Measurements from ENCODE around the gene GTF2A2.
"Not testable (repeated sequence)": the region's sequence is repeated elsewhere in the genome, so short reads cannot be mapped to it uniquely, and the experiment has no call there.

GTF2A2 gene

DNA sequence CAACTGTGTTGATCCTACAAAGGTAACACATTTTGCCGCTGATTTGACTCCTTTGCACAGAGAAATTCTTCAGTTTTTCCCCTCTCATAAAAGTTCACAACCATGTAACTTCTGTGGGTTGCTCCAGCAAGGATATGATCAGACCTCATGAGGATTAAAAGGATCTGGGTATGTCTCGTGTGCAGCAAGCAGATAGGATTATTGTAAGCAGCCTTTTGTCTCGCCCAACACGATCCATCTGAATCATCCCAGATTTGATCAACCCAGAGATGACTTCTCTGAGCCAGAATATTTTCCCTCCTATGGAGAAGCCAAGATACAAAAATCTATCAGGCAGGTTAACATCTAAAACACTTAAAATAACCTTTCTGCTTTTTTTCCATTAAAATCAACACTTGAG is 44.6 kb upstream of the GTF2A2 start:
- no peak overlapping the region for H3K4me3 ChIP-seq (replicated peaks; ENCODE audit: insufficient read depth, low read length)
- DNase-seq (ENCODE audit: low read depth in 1 of 2, low spot score in 1 of 2), result no peak
- TF ChIP-seq POLR2AphosphoS5 (IDR thresholded peaks at IDR 0.05; ENCODE audit: low read depth) (no peak), SPI1 (IDR thresholded peaks at IDR 0.05; ENCODE audit: borderline replicate concordance, low read depth) (no peak), GABPA (IDR thresholded peaks at IDR 0.05; ENCODE audit: low read depth) (no peak)
- TF ChIP-seq, protein P1, sequence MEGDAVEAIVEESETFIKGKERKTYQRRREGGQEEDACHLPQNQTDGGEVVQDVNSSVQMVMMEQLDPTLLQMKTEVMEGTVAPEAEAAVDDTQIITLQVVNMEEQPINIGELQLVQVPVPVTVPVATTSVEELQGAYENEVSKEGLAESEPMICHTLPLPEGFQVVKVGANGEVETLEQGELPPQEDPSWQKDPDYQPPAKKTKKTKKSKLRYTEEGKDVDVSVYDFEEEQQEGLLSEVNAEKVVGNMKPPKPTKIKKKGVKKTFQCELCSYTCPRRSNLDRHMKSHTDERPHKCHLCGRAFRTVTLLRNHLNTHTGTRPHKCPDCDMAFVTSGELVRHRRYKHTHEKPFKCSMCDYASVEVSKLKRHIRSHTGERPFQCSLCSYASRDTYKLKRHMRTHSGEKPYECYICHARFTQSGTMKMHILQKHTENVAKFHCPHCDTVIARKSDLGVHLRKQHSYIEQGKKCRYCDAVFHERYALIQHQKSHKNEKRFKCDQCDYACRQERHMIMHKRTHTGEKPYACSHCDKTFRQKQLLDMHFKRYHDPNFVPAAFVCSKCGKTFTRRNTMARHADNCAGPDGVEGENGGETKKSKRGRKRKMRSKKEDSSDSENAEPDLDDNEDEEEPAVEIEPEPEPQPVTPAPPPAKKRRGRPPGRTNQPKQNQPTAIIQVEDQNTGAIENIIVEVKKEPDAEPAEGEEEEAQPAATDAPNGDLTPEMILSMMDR (IDR thresholded peaks at IDR 0.05; ENCODE audit: insufficient read depth, low read length), result no peak
- TF ChIP-seq, protein P2, sequence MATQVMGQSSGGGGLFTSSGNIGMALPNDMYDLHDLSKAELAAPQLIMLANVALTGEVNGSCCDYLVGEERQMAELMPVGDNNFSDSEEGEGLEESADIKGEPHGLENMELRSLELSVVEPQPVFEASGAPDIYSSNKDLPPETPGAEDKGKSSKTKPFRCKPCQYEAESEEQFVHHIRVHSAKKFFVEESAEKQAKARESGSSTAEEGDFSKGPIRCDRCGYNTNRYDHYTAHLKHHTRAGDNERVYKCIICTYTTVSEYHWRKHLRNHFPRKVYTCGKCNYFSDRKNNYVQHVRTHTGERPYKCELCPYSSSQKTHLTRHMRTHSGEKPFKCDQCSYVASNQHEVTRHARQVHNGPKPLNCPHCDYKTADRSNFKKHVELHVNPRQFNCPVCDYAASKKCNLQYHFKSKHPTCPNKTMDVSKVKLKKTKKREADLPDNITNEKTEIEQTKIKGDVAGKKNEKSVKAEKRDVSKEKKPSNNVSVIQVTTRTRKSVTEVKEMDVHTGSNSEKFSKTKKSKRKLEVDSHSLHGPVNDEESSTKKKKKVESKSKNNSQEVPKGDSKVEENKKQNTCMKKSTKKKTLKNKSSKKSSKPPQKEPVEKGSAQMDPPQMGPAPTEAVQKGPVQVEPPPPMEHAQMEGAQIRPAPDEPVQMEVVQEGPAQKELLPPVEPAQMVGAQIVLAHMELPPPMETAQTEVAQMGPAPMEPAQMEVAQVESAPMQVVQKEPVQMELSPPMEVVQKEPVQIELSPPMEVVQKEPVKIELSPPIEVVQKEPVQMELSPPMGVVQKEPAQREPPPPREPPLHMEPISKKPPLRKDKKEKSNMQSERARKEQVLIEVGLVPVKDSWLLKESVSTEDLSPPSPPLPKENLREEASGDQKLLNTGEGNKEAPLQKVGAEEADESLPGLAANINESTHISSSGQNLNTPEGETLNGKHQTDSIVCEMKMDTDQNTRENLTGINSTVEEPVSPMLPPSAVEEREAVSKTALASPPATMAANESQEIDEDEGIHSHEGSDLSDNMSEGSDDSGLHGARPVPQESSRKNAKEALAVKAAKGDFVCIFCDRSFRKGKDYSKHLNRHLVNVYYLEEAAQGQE (IDR thresholded peaks at IDR 0.05; ENCODE audit: insufficient replicate concordance, low read depth), result no peak
- H3K27ac ChIP-seq (replicated peaks), result no peak overlapping the region
- H3K27me3 ChIP-seq (ENCODE audit: insufficient read depth, poor library complexity, severe bottlenecking), result peaks cover 5% of the 10 kb centered on the region

DNA sequence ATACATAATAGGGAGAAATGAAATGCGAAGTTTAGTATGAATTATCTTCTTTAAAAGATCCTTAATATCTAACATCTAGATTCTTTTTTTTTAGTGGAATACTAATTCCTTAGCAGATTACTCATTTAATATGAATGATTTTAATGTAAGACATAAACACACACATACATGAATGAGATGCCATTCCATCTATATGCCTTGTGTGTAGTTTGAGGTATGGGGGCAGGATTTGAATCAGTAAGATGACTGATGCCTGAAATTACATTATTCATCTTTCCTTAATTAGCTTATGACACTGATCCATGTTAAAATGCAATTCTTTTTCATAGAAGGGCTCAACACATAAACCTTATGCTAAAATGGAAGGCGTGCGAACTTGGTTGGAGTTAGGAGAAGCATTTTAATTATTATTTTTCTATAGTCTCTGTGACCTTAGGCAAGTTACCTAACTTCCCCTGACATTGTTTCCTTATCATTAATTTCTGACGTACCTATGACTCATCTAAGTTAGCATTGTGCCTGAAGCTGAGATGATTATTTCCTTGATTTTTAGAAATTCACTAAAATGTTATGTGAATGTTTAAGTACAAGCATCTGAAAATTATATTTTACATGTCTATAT is 42.6 kb upstream of the GTF2A2 start:
- no peak overlapping the region for H3K4me3 ChIP-seq (replicated peaks; ENCODE audit: insufficient read depth, low read length)
- TF ChIP-seq, protein P1 (IDR thresholded peaks at IDR 0.05; ENCODE audit: insufficient read depth, low read length), result no peak
- TF ChIP-seq SPI1 (IDR thresholded peaks at IDR 0.05; ENCODE audit: borderline replicate concordance, low read depth) (no peak), GABPA (IDR thresholded peaks at IDR 0.05; ENCODE audit: low read depth) (no peak), POLR2AphosphoS5 (IDR thresholded peaks at IDR 0.05; ENCODE audit: low read depth) (no peak)
- TF ChIP-seq, protein P2 (IDR thresholded peaks at IDR 0.05; ENCODE audit: insufficient replicate concordance, low read depth), result no peak
- peaks cover 5% of the 10 kb centered on the region for H3K27me3 ChIP-seq (ENCODE audit: insufficient read depth, poor library complexity, severe bottlenecking)
- no peak overlapping the region for H3K27ac ChIP-seq (replicated peaks)
- no peak for DNase-seq (ENCODE audit: low read depth in 1 of 2, low spot score in 1 of 2)

DNA sequence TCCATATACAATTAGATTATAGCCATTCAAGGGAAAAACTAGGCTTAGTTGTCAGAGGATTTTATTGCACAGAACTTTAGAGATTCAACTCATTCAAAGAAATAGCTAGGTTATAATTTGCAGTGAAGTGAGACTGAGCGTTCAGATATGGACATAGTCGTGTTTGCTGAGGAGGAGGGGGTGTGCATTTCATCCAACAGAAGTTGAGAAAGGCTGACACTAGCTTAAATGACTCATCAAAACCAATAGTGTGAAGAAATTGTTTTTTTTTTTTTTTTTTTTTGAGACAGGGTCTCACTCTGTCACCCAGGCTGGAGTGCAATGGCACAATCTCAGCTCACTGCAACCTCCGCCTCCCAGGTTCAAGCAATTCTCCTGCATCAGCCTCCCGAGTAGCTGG is 40.8 kb upstream of the GTF2A2 start:
- not testable (repeated sequence) for H3K4me3 ChIP-seq (replicated peaks; ENCODE audit: insufficient read depth, low read length); H3K27me3 ChIP-seq (ENCODE audit: insufficient read depth, poor library complexity, severe bottlenecking); DNase-seq (ENCODE audit: low read depth in 1 of 2, low spot score in 1 of 2); H3K27ac ChIP-seq (replicated peaks)

DNA sequence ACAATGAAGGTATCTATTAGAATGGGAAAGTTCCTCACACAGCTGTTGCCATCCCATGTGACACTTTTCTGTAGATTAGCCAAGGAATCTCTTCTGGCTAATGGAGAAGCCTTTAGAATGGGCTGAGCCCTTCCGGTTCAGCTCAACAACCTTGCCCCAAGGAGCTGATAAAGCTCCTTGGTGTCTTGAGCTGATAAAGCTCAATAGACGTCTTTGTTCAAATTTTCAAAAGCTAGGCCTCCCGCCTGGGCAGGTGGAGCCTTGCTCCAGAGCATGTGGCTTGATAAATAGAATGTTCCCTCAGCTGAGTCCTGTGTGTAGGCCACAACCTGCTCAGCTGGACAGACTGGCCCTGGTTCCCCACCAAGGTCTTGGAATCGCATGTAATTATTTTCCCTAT is 39.0 kb upstream of the GTF2A2 start:
- no peak for DNase-seq (ENCODE audit: low read depth in 1 of 2, low spot score in 1 of 2)
- Histone ChIP-seq H3K27ac (replicated peaks) (no peak overlapping the region), H3K27me3 (ENCODE audit: insufficient read depth, poor library complexity, severe bottlenecking) (no peaks in the 10 kb centered on the region), H3K4me3 (replicated peaks; ENCODE audit: insufficient read depth, low read length) (no peak overlapping the region)
- TF ChIP-seq, protein P2 (IDR thresholded peaks at IDR 0.05; ENCODE audit: insufficient replicate concordance, low read depth), result no peak
- no peak for TF ChIP-seq SPI1 (IDR thresholded peaks at IDR 0.05; ENCODE audit: borderline replicate concordance, low read depth)
- TF ChIP-seq, protein P1 (IDR thresholded peaks at IDR 0.05; ENCODE audit: insufficient read depth, low read length), result no peak
